Gastroesophageal sphincter (tissue), 4 donors: ENCODE measurements around the gene CEP250. TPM values are rescaled to one million over a fixed set of nuclear protein-coding genes. Genes with fewer than 3 reads are reported as not detected.
"Not testable (repeated sequence)": the region's sequence is repeated elsewhere in the genome, so short reads cannot be mapped to it uniquely, and the experiment has no call there.

ENCODE experiments used
- ATAC-seq: fragments of 150-250 bp; one replicate; pipeline ENCODE4 v1.9.1; 2016; ENCODE audit warnings: mild to moderate bottlenecking, moderate library complexity
- H3K27ac ChIP-seq, 4 donors: fragments of 200-600 bp; sonication (generic) in 3 of 4; 1 replicate in 3 of 4; 2 replicates in 1 of 4; pipeline ENCODE4 v1.5.1; 2016 to 2019
- H3K27me3 ChIP-seq: fragments of 200-600 bp; sonication (generic); one replicate; pipeline ENCODE4 v1.5.1; 2019
- H3K36me3 ChIP-seq, 2 donors: fragments of 200-600 bp; sonication (generic); one replicate each; pipeline ENCODE4 v1.5.1; 2019; ENCODE audit warnings: control low read depth in 1 of 2
- H3K4me1 ChIP-seq, 3 donors: fragments of 200-600 bp; sonication (generic); 1 replicate in 2 of 3; 2 replicates in 1 of 3; pipeline ENCODE4 v1.5.1; 2016 to 2019; ENCODE audit warnings: control low read depth in 2 of 3
- H3K4me3 ChIP-seq, 2 donors: fragments of 200-600 bp; sonication (generic); one replicate each; pipeline ENCODE4 v1.5.1; 2019; ENCODE audit warnings: mild to moderate bottlenecking in 1 of 2, moderate library complexity in 1 of 2
- H3K9me3 ChIP-seq, 3 donors: fragments of 200-600 bp; sonication (generic); one replicate each; pipeline ENCODE4 v1.5.1; 2017 to 2019; ENCODE audit warnings: control low read depth in 2 of 3
- CTCF ChIP-seq, 4 experiments: fragments of 200-600 bp in 2 of 4; fragments of 450-650 bp in 2 of 4; sonication (generic) in 1 of 4; IDR thresholded peaks; one replicate each; pipeline ENCODE4 v1.5.1; 2017 to 2019; ENCODE audit warnings: antibody characterized with exemption in 4 of 4, mild to moderate bottlenecking in 2 of 4, moderate library complexity in 2 of 4
- EP300 ChIP-seq: sonication (generic); formaldehyde crosslinking; IDR thresholded peaks from one replicate; pipeline ENCODE4 v1.6.1; 2017; ENCODE audit warnings: antibody characterized with exemption, mild to moderate bottlenecking
- POLR2A ChIP-seq, 2 donors: fragments of 450-650 bp; IDR thresholded peaks; one replicate each; pipeline ENCODE4 v1.6.1; 2017; ENCODE audit warnings: antibody characterized with exemption in 2 of 2, mild to moderate bottlenecking in 2 of 2, moderate library complexity in 1 of 2
- POLR2AphosphoS5 ChIP-seq: sonication (generic); formaldehyde crosslinking; IDR thresholded peaks from one replicate; pipeline ENCODE4 v1.6.1; 2017; ENCODE audit warnings: antibody characterized with exemption
- WGBS, 2 donors: methylation state at CpG; one replicate each; pipeline ENCODE4 v1.1.5; 2018; ENCODE audit warnings: low coverage in 1 of 2; 5-methylcytosine and 5-hydroxymethylcytosine counted together
- total RNA-seq, 4 donors: library from RNA; depleted of rRNA; stranded (reverse); fragments of >200 nt; gene quantifications; one replicate each; pipeline ENCODE4 v1.1.0, GENCODE V29; 2016

Gene CEP250
- total RNA-seq, 4 donors from 2014 or later = 22.6 to 37.9 (median 30.9) TPM

DNA sequence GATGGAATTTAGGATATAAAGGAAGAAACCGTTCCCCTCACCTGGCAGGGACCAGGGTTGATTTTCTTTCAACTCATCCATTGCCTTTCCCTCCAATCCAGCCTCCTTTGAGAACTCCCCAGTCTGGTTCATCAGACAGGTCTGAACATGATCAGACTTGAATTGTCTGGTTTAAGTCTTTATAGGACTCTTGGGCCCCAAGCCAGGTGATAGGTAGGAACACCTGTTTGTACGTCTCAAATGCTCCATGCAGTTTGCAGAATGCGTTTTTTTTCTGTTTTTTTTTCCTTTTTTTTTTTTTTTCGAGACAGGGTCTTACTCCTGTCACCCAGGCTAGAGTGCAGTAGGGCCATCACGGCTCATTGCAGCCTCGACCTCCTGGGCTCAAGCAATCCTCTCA, 4.1 kb upstream of the CEP250 start:
- WGBS, 2 donors = 76% methylated on average over 5 of the region's 6 CpGs; no CpG with 5 or more reads in 1 of the 2 donors
- Histone ChIP-seq H3K27me3 (no peaks in the 10 kb centered on the region), H3K4me3 (no peak overlapping the region), H3K27ac (no peak overlapping the region), H3K36me3 (no peaks in the 10 kb centered on the region), H3K4me1 (peaks cover 0 to 23% (median 6%) of the 10 kb centered on the region in 3 donors), H3K9me3 (no peaks in the 10 kb centered on the region)
- TF ChIP-seq POLR2AphosphoS5 (no peak), POLR2A (IDR thresholded peaks at IDR 0.05) (no peak), CTCF (IDR thresholded peaks at IDR 0.05) (no peak), EP300 (no peak)
- no peak for ATAC-seq

- no peaks in the 10 kb centered on the region for H3K9me3 ChIP-seq
- TF ChIP-seq POLR2AphosphoS5 = no peak
- no peak for TF ChIP-seq CTCF (IDR thresholded peaks at IDR 0.05)
- no peak for TF ChIP-seq POLR2A (IDR thresholded peaks at IDR 0.05)
- no peak for TF ChIP-seq EP300
- no peak for ATAC-seq
- H3K4me3 ChIP-seq = no peak overlapping the region
- no peaks in the 10 kb centered on the region for H3K27me3 ChIP-seq
- H3K27ac ChIP-seq = no peak overlapping the region
- H3K36me3 ChIP-seq = no peaks in the 10 kb centered on the region
- 91 to 92% methylated on average over 6 to 7 of the region's 7 CpGs for WGBS, 2 donors
- peaks cover 0 to 20% (median 6%) of the 10 kb centered on the region in 3 donors for H3K4me1 ChIP-seq
Measured at GRCh38 chr20:35453647-35454046, 1.8 kb upstream of the CEP250 start.

DNA sequence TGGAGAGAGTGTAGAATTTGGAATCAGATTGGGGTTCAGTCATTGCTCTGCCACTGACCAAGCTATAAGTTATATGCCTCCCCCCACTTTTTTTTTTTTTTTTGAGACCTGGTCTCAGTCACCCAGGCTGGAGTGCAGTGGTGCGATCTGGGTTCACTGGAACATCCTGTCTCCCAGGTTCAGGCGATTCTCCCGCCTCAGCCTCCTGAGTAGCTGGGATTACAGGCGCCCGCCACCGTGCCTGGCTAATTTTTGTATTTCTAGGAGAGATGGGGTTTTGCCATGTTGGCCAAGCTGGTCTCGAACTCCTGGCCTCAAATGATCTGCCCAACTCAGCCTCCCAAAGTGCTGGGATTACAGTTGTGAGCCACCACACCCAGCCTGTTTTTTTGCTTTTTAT, 1.3 kb downstream of the CEP250 start:
- ATAC-seq, H3K4me3 ChIP-seq, H3K27ac ChIP-seq, H3K27me3 ChIP-seq, H3K9me3 ChIP-seq: not testable (repeated sequence)
- peaks cover 0 to 20% (median 6%) of the 10 kb centered on the region in 3 donors for H3K4me1 ChIP-seq
- H3K36me3 ChIP-seq = peaks cover 0 to 20% of the 10 kb centered on the region in 2 donors
- 86 to 100% methylated on average over 1 to 7 of the region's 7 CpGs for WGBS, 2 donors

DNA sequence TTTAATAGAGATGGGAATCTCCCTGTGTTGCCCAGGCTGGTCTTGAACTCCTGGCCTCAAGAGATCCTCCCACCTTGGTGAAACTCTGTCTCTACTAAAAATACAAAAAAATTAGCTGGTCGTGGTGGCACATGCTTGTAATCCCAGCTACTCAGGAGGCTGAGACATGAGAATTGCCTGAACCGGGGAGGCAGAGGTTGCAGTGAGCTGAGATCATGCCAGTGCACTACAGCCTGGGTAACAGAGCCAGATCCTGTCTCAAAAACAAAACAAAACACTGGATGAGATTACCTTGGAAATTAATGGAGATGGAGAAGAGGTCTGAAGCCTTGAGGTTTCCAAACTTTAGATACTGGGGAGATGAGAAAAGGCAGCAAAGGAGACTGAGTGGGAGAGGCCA, 2.1 kb downstream of the CEP250 start:
- WGBS, 2 donors = 20 to 88% methylated on average over 1 of the region's 2 CpGs
- not testable (repeated sequence) for H3K27me3 ChIP-seq, H3K9me3 ChIP-seq, ATAC-seq, H3K27ac ChIP-seq, H3K4me3 ChIP-seq
- Histone ChIP-seq H3K4me1 (peaks cover 0 to 20% (median 6%) of the 10 kb centered on the region in 3 donors), H3K36me3 (peaks cover 0 to 28% of the 10 kb centered on the region in 2 donors)

GRCh38 chr20:35458388-35458787, 3.0 kb downstream of the CEP250 start:
- no peak overlapping the region for H3K27ac ChIP-seq
- H3K36me3 ChIP-seq = peaks cover 0 to 37% of the 10 kb centered on the region in 2 donors
- H3K4me3 ChIP-seq = no peak overlapping the region
- TF ChIP-seq CTCF (IDR thresholded peaks at IDR 0.05) = no peak
- no peak for TF ChIP-seq POLR2AphosphoS5
- no peak for TF ChIP-seq EP300
- no peak for TF ChIP-seq POLR2A (IDR thresholded peaks at IDR 0.05)
- H3K9me3 ChIP-seq = no peaks in the 10 kb centered on the region
- H3K27me3 ChIP-seq = no peaks in the 10 kb centered on the region
- H3K4me1 ChIP-seq = peaks cover 0 to 20% (median 6%) of the 10 kb centered on the region in 3 donors
- no peak for ATAC-seq

- Histone ChIP-seq H3K4me3 (no peak overlapping the region), H3K4me1 (peaks cover 0 to 24% (median 0%) of the 10 kb centered on the region in 3 donors), H3K9me3 (no peaks in the 10 kb centered on the region), H3K27me3 (no peaks in the 10 kb centered on the region), H3K36me3 (peaks cover 0 to 62% of the 10 kb centered on the region in 2 donors), H3K27ac (no peak overlapping the region)
- 84 to 100% methylated on average over 2 to 3 of the region's 3 CpGs for WGBS, 2 donors
- no peak for ATAC-seq
- no peak for TF ChIP-seq EP300
- TF ChIP-seq POLR2AphosphoS5 = no peak
- no peak for TF ChIP-seq CTCF (IDR thresholded peaks at IDR 0.05)
- no peak for TF ChIP-seq POLR2A (IDR thresholded peaks at IDR 0.05)
Measured at GRCh38 chr20:35461620-35462019, 6.2 kb downstream of the CEP250 start.
